Right hindlimb (tissue), 1 donor: Measurements from ENCODE around the gene FBN1.

Experiments used
- DNase-seq: peaks from one replicate; pipeline ENCODE4 v3.0.0-alpha.2; 2018

Gene FBN1

DNA sequence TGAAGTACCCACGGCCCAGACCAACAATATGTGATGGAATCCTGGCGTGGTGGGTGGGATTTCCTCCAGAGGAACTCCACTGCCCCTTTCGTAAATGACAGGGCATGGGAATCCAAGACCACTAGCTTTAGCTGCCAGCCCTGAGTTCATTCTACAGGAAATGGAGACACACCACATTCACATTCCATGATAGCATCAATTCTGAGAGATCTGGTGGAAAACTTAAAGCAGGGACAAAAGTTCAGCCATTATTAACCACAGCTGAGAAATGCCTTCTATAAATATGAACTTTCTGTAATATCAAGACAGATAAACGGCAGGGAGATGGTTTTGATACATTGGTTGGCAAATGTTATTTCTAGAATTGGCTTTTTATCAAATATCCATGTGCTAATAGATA, 98.2 kb downstream of the FBN1 start:
- DNase-seq = peak; percentile 59

DNA sequence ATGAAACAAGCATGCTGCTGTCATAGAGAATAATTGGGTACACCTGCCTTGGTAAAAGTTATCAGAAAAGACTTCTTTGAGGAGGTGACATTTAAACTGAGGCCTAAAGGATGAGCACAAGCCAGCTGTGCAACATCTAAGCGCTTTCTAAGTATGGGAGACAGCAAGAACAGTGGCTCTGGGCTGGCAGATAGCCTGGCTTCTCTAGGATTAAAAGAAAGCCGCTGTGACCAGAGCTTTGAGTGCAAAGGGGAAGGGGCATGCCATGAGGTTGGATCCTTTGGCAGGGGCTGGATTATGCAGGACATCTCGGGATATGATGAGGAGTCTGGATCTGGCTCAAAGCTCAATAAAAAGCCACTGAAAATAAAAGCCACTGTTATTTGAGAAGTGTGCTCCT, 99.2 kb downstream of the FBN1 start:
- no peak for DNase-seq

DNA sequence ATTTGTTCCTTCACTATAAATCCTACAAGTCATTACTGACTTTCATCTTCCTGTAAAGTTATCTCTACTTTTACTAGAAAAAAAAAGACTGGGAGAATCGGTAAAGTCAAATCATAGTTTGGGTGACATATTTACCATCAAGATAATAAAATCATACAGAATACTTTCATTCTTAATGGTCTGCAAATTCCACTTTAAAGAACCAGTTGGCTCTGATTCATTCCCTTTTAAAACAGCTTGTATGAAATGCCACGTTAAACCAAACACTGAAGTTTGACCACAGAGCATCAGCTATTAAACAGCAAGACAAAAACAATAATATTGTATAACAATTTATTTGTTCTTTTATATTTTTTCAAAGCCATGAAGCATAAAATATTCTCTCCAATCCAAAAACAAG, 100.7 kb downstream of the FBN1 start:
- DNase-seq = no peak

DNA sequence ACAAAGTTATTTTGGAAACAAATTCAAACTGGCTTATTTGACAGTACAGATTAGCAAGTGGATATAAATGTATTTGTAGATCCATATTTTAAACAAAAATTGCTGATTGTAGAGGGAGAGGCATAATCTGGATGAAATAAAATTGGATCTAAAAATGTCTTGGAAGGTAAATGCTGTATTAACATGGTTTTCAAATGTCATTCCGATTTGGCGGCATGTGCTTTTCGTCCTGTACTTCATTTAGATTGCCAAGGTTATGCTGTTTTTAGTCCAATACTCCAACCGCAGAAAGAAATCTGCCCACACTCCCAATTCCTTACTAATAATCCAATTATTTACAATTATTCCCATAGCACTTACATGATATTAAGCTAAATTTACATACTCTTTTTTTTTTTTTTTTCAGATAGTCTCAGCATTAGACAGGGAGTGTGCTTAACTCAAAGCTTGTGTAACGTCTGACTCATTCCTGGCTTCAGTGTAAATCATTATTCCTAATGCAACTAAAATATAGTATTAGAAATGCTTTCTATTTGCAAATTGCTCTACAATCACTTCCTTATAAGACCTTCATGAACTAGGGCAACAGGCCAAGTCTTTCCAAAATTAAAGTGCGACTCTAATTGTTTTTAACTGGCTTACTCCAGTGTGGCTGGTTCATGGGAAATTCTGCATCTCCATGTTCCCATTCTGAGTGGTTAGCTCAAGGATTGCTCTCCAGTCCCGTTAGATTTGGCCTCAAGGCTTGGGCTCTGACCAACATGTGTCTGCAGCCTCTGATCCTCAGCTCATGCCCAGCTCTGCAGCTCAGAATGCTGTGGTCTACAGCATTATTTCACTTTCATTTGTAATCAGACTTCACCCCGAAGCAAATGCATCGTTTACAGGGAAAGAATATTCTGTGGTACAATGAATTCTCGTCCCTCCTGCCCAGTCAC, 103.9 kb downstream of the FBN1 start:
- peak; percentile 66 for DNase-seq

DNA sequence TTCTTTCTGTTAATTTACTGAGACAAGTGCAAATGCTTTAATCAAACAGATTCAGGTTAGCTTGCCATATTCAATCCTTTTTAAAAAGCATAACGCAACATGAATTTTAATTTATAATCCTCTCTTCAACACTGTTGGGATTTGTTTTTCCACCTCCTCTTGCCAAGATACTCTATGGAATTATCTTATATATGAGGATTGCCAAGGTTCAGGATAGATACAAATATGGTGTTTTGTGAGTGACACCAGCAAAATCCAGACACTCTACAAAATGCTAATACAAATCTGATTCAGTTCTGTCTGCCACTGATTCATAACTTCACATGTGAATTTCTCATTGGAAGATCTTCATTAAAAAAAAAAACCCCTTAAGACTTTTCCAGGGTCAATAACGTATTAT, 104.8 kb downstream of the FBN1 start:
- DNase-seq = no peak

DNA sequence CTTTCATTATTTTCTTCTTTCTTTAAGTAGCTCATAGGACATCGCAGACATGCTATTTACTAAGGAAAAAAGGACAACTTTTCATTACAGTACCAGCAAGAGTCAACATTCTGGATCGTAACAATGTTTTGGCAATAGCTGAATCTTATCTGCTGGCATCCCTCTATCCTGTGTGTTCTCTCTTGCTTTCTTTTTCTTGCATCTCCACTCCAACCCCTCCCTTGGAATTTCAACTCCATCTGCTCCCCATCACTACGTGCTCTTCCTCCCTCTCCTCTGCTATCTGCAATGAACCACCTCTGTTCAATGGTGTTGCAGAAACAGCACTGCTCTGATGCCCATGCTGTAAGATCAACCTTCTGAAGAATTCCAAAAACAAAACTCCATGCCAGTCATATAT, 106.6 kb downstream of the FBN1 start:
- DNase-seq = no peak

DNA sequence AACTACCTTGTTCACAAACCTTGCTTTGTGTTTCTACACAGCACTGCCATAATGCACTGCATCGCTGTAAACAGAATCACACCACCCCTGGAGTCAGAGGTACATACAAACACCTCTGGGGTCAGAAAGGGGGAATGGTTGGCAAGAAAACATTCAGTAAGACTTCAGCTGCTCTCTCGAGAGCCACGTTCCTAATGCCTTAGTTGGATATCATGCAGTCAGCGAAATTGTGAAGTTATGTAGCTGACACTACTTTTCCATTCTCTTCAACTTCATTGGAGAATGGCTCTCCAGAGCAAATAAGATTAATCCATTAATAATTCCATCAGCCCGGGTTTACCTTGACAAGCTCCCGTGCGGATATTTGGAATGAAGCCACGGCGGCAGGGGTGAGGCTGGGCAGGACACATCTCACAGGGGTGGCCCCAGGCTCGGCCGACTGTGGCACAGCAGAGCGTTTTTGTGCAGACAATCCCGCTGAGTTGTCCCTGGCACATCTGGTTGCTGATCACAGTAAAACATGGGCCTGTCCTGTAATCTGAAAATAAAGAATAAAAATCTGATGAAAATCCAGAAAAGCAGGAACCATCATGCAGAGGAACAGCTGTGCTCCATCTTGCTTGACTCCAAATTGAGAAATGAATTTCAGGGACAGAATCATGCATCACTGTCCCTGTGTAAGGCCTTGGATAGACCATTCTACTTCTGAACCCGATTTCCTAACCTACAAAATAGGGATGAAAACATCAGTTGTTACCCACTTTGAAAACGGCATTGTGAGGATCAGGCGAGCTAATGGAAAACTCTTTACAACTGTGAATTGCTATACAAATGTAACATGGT, 108.0 kb downstream of the FBN1 start:
- peak; percentile 60 for DNase-seq

DNA sequence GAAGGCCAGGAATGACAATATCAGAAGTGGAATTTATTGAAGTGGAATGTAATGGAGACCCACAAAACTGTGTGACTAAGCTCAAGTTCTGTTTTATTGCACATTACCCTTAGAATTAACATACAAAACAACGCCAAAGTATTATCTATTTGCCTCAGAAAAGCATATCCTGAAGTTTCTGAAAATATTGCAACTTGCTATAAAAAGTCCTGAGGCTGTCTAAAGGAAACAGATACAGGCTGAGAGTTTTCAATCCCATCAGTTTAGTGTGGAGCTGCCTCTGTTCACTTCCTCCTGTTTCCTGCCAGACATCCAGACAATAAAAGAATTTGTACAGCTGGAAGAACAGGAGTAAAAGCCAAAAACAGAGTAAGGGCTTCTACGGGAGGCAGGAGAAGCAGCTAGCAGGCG, 108.8 kb downstream of the FBN1 start:
- peak; percentile 47 for DNase-seq

DNA sequence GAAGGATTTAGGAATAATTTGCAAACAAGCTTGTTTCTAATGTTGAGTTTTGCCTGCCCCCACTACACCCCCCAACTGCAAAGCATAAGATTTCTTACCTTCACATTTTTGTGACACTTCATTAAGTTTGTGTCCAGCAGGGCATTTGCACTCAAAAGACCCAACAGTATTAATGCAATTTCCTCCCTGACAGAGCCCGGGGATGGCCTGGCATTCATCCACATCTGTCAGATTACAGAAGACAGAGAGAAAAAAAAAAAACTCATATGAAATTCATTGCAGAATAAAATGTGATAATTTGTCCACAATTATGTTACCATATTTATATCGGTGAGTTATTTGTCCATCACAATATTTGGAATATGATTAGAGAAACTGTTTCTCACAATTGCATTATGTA, 111.5 kb downstream of the FBN1 start:
- no peak for DNase-seq

DNA sequence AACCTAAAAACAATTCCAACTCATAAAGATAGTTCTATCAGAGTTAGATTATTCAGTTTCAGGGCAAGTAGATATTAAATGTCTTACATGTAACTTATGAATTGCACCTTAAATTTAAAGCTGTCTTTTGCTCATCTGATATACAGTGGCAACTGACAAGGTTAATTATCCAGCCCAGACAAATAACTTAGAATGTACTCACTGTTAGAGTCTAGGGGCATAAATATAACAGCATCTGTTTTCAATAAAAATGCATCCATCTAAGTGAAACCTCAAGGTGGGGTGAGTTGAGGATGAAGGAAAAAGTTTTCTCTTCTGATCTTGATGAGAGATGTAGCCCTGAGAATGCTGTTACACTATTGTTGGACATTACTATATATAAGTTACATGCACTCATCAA, 112.6 kb downstream of the FBN1 start:
- DNase-seq = no peak

DNA sequence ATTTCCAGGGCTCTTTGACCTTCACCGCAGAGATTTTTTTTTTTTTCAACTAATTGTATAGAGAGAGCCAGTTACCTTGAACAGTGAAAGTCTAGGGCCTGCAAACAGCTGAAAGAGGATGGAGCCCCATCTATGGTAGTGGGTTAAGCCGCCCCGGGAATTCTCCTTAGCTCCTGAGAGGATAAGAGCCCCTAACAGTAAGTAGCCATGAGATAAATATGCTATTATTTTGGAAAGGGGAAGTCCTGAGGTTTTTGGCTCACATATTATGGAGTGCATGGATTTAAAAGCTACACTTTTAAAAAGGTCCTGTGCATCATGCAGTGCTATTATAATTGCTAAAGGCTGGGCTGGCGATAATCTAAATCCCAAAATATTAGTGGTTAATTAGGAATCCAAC, 115.0 kb downstream of the FBN1 start:
- no peak for DNase-seq

DNA sequence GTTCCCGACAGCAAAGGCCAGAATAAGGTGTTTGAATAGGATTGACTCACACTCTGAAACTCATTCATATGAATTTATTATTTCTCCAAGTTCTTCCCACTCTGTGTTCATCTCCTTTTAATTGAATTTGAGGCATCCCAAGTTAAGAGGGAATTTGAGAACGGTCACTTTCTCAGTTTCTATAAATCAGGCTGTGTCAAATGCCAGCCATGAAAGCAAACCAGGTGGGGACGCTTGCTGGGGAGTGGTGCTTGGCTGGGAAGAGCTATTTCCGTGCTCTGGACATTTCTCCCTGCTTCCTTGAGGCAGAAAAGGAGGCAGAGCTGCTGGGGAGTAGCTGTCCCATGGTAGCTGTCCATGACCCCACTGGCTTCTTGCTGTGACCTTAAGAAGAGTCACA, 116.6 kb downstream of the FBN1 start:
- no peak for DNase-seq

DNA sequence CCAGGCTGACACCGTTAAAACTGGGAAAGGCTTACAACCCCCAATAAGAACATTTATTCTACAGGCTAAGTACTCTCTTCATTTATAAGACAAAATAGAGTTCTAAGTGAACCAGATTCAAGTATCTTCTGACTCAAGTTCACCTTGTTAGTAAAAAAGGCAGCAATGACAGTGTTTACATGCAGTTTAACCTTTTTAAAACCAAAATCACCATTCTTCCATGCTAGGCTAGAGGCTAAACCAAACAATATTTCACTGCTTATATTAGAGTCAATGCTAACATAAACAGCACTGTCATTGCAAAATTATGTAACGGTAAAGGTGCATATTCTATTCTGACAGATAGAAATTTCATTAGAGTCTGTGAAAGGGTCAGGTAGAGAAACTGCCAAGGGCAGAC, 118.0 kb downstream of the FBN1 start:
- DNase-seq = no peak

DNA sequence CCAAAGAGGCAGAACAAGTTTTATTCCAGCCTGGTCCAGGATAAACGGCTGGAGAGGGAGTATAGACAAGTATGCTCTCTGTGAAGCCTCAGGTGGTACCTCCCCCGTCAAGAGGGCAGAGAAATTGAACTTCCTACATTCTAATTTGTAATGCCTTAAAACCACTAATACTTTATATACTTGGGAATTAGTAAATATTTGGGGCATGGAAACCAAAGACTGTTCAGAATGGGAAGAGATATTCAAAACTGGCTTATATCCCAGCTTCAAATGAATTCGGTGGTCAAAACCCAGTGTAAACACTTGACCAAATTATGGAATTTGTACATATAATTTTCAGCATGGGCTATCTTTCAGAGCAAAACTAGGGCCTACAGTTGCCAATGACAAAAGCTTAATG, 122.6 kb downstream of the FBN1 start:
- DNase-seq = no peak

DNA sequence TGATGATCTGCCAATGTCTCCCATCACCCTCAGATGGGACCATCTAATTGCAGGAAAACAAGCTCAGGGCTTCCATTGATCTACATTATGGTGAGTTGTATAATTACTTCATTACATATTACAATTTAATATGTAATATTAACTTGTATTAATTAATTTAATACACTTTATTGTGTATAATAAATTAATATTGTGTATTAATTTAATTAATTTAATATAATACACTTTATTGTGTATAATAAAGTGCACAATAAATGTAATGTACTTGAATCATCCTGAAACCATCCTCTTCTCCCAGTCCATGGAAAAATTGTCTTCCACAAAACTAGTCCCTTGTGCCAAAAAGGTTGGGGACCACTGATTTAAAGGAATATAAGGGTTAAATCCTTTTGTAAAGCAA, 123.4 kb downstream of the FBN1 start:
- DNase-seq = no peak

DNA sequence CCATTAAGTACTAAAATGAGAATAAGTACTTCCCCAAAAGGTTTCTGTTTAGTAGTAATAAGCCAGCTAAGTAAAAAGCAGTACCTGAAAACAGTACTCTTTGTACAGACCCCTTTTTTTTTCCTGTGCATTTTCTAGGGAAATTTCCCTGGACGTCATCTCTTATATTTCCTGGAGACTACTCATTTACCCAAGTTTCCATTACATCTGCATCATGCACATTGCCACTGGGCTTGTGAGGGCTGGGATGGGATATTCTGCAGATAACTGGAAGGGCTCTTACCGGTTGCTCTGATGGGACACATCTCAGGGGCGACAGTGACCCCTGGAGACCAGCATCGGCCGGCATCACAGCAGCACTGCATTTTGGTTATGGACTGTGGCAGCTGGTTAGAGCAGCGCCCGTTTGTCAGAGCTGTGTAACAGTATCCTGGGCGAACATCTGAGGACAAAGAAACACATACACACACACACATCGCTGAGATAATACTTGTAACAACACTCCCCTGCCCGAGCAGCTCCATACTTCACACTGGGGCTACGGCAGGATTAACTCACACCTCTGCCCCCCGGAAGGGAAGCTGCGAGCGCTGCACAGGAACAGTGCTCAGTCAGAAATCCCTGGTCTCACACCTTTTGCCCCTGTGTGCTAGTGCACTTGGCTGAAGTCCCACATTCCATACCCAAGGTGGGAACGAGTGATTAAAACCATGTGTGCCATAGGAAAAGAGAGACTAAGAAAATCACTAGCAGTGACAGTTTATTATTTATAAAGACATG, 124.9 kb downstream of the FBN1 start:
- peak; percentile 65 for DNase-seq

DNA sequence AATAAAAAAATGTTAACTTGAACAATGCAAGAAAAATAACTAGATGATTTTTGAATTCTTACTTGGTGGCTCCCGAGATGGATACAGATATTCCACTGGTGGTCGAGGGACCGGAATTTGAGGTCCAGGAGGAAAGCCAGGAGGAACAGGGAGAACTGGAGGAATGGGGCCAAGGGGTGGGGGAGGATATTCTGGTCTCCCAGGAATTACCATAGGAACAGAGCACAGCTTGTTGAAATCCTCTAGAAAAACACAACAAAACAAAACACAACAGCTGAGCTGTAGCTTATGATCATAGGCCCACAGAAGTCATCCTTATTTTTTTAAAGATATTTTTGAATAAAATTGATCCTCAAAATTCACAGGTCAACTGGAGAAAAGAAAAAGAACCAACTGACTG, 129.4 kb downstream of the FBN1 start:
- DNase-seq = no peak

DNA sequence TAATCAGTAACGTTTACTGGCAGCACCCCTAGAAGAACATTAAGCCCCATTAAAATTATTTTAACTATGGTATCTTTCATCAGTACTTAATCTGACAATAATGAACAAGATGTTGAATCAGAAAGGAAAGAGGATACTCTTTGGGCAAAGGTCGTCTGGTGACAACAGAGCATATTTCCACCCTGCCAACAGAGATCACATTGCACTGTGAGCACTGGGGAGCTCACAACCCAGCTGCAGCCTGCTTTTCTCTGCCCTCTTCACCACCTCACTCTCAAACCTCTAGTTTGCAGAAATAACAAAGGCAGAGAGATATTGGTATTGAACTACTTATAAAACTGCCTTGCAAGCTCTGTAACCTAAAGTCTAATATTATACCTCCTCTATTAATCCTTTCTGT, 130.0 kb downstream of the FBN1 start:
- no peak for DNase-seq

DNA sequence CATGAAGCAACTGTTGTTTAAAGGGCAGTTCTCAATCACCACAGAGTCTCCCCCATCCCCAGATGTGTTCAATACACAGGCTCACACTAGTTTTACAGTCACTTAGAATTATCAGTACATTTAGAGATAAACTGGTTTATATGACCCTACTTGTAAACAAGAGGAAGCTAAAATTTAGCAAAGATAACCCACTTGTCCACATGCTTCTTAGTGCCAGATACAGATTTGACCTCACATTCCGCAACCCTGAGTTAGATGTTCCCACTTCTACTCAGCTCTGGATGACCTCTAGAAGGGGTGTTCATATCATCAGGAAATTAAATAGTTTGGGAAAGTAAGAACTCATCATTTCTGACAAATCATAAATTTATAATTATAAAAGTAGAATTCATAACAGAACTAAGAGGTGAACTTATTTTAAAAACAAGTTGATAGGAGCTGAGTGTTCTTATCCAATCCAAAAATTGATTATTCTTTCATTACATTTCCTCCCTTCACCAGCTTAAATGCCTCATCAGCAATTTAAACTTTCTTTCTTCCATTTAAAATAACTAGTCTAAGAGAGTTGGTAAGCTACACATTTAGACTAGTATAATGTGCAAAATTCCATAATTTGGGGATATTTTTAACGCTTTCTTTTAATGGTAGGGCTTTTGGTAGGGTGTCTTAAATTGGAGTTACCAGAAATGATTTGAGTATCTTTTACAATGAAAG, 131.2 kb downstream of the FBN1 start:
- no peak for DNase-seq

DNA sequence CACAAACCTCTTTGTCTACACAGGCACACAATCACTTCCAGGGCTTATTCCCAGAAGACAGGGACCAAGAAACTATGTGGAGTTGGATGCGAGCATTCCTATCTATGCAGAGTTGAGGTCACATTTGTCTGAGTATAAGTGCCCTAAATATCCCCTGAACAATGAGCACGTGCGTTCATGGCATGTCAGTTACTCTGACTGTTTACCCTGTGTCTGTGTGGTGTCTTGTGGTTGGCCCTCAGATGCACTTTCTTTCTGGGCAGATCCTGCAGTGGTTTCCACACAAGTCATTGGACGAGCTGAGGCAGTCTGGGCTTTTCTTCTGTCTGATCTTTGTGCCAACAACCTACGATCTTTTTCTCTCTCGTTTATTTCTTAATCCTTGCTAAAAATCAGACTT, 134.5 kb downstream of the FBN1 start:
- no peak for DNase-seq

DNA sequence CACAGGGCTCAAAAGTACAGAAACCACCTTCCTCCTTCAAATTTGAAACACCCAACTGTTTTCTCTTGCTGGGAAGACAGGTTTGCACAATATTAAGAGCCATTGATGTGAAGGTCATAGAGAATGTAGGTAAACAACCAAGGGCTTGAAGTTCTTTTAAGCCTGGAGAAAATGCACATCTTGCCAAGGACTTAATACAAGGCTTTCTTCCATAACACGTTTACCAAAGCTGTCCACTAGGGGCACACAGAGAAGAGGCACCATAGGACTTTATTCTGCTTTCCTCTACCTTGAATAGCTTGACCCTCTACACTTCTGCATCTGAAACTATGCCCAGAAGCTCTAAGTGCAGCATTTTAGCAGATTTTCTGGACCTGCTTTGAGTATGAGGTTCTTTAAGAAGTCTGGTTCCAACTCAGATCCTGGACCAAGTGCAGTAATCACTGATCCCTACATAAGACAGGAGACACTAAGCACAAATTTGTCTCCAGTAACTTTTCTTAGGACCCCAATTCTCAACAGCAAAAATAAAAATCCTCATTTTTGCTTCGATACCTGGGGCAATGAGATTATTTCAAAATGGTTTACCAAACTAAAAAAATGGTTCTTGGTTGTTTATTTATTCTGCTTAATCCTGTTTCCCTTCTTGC, 138.0 kb downstream of the FBN1 start:
- no peak for DNase-seq

DNA sequence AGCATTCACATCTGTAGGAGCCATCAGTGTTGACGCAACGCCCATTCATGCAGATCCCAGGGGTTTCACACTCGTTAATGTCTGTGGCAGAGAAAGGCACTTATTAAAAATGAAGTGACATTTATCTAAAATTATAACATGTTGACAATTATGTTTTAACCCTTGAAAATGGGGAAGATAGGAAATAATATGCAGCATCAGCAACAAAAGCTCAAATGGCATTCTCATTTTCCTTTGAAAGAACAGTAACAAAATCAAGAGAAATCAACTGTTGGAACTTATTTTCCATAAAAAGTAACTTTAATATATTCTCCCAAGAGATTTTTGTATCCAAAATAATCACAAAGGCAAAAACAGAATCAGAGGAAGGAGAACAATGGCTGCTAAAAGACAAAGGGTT, 140.4 kb downstream of the FBN1 start:
- no peak for DNase-seq
